K562 (cell line): ENCODE data around the gene GDPD2. TPM values are rescaled to one million over a fixed set of nuclear protein-coding genes. Genes with fewer than 3 reads are reported as not detected.

ENCODE experiments used
- ATAC-seq: fragments of 200-7000 bp; cut with Tn5 transposase; 3 replicates; pipeline ENCODE4 v1.9.1; 2020; ENCODE audit warnings: moderate library complexity
- BruUV-seq: library from RNA; stranded (reverse); fragments of 400-500 nt; replicated peaks from 2 replicates; lab custom pipeline; 2021; lab: Mats Ljungman, UMichigan
- CTCF ChIA-PET: fragments of 300-600 bp; formaldehyde crosslinking; extraction: SDS; loops from one replicate; lab custom pipeline; 2021; ENCODE audit warnings: low intra/inter-chr PET ratio; lab: Yijun Ruan, JAX
- POLR2A ChIA-PET: fragments of 300-600, 350-650 bp; sonication (Branson Sonifier 250); formaldehyde crosslinking; extraction: SDS; loops from one replicate; lab custom pipeline; 2021; ENCODE audit warnings: antibody characterized with exemption, inconsistent platforms; lab: Yijun Ruan, JAX
- DNase-seq, 4 experiments: peaks; one replicate each; pipeline versions ENCODE4 v3.0.0 to v3.0.0-alpha.2; 2011 to 2018; ENCODE audit warnings: low spot score in 3 of 4, mixed read lengths in 3 of 4; ENCODE audit errors: extremely low read depth in 1 of 4
- FAIRE-seq: peaks from 2 replicates; lab custom pipeline; 2011; peaks lifted over from hg19 to GRCh38; lab: Jason Lieb, UNC
- H2AFZ ChIP-seq: 2 replicates; pipeline ENCODE4 v1.6.0; 2011; ENCODE audit warnings: low read depth, low read length, control low read depth, inconsistent platforms
- H3K27ac ChIP-seq: fragments of 200-600 bp; 3 replicates; pipeline ENCODE4 v1.8.0; 2011; ENCODE audit warnings: low read depth, mild to moderate bottlenecking, control low read depth, inconsistent platforms, low read length, moderate library complexity, mixed read lengths; ENCODE audit errors: extremely low read depth
- H3K27me3 ChIP-seq, 2 experiments: fragments of 300-600 bp in 1 of 2; 2 replicates in 1 of 2; 3 replicates in 1 of 2; pipeline versions ENCODE4 v1.6.0 to v1.8.0; 2011; ENCODE audit warnings: inconsistent platforms in 2 of 2, low read length in 2 of 2, mild to moderate bottlenecking in 1 of 2, mixed read lengths in 1 of 2, moderate library complexity in 1 of 2; ENCODE audit not compliant: control insufficient read depth in 2 of 2, insufficient read depth in 2 of 2
- H3K36me3 ChIP-seq: fragments of 300-600 bp; 3 replicates; pipeline ENCODE4 v1.8.0; 2011; ENCODE audit warnings: mild to moderate bottlenecking, low read length, inconsistent platforms; ENCODE audit not compliant: control insufficient read depth, insufficient read depth
- H3K4me1 ChIP-seq, 2 experiments: fragments of 200-600 bp in 1 of 2; replicated peaks in 1 of 2; 2 replicates in 1 of 2; 3 replicates in 1 of 2; pipeline versions ENCODE4 v1.5.1 to v1.8.0; 2011; ENCODE audit warnings: inconsistent platforms in 2 of 2, low read length in 2 of 2, mild to moderate bottlenecking in 1 of 2, mixed read lengths in 1 of 2, moderate library complexity in 1 of 2; ENCODE audit not compliant: control insufficient read depth in 2 of 2, insufficient read depth in 2 of 2
- H3K4me2 ChIP-seq: 2 replicates; pipeline ENCODE4 v1.6.1; 2011; ENCODE audit warnings: low read length, control low read depth, inconsistent platforms, mixed read lengths; ENCODE audit not compliant: insufficient read depth
- H3K4me3 ChIP-seq: fragments of 200-600 bp; sonication (generic), shearing (Covaris generic); 2 replicates; pipeline ENCODE4 v1.5.1; 2016; ENCODE audit warnings: control low read depth, inconsistent platforms
- H3K79me2 ChIP-seq: fragments of 200-600 bp; 3 replicates; pipeline ENCODE4 v1.8.0; 2011; ENCODE audit warnings: low read length, inconsistent platforms; ENCODE audit not compliant: control insufficient read depth, insufficient read depth
- H3K9ac ChIP-seq, 2 experiments: 2 replicates each; pipeline versions ENCODE4 v1.6.0 to v1.6.1; 2011; ENCODE audit warnings: low read depth in 2 of 2, low read length in 2 of 2, control low read depth in 1 of 2, inconsistent platforms in 1 of 2, mild to moderate bottlenecking in 1 of 2, mixed read lengths in 1 of 2; ENCODE audit not compliant: insufficient read depth in 1 of 2
- H3K9me1 ChIP-seq: one replicate; pipeline ENCODE4 v1.6.0; 2011; ENCODE audit warnings: inconsistent platforms, mild to moderate bottlenecking, low read length, moderate library complexity; ENCODE audit not compliant: control insufficient read depth, insufficient read depth
- H3K9me3 ChIP-seq: replicated peaks from 2 replicates; pipeline ENCODE4 v1.5.1; 2011; ENCODE audit warnings: low read depth, low read length, inconsistent platforms; ENCODE audit not compliant: control insufficient read depth, insufficient read depth
- H4K20me1 ChIP-seq: replicated peaks from 2 replicates; pipeline ENCODE4 v1.6.1; 2011; ENCODE audit warnings: low read length, inconsistent platforms, mixed read lengths; ENCODE audit not compliant: control insufficient read depth, insufficient read depth
- CTBP1 ChIP-seq: fragments of 450-650 bp; IDR thresholded peaks from 2 replicates; pipeline ENCODE4 v1.6.1; 2016; ENCODE audit warnings: borderline replicate concordance
- DIDO1 ChIP-seq: fragments of 450-650 bp; IDR thresholded peaks from 2 replicates; pipeline ENCODE4 v1.6.1; 2016; ENCODE audit warnings: low read depth, missing biosample characterization, missing genetic modification characterization
- NFYB ChIP-seq: IDR thresholded peaks from 2 replicates; pipeline ENCODE4 v1.6.1; 2011; ENCODE audit warnings: mild to moderate bottlenecking, moderate library complexity; ENCODE audit not compliant: insufficient read length; ENCODE audit errors: extremely low read depth
- NR2C1 ChIP-seq, 2 experiments: fragments of 450-650 bp; IDR thresholded peaks; 2 replicates each; pipeline ENCODE4 v1.6.1; 2017; ENCODE audit warnings: mild to moderate bottlenecking in 2 of 2, antibody characterized with exemption in 1 of 2, inconsistent platforms in 1 of 2, missing compliant biosample characterization in 1 of 2, missing genetic modification characterization in 1 of 2
- RCOR1 ChIP-seq, 2 experiments: IDR thresholded peaks; 2 replicates each; pipeline ENCODE4 v1.6.1; 2012; ENCODE audit warnings: low read depth in 2 of 2, low read length in 2 of 2, borderline replicate concordance in 1 of 2, improper control_type of control experiment in 1 of 2
- ZNF324 ChIP-seq: fragments of 250-450 bp; sonication (Bioruptor Pico); IDR thresholded peaks from 2 replicates; pipeline ENCODE4 v1.4.0; 2020; ENCODE audit warnings: mild to moderate bottlenecking
- WGBS: fragments of 100-300 bp; shearing (Covaris generic); methylation state at CpG from one replicate; pipeline ENCODE4 v1.1.6; 2016; ENCODE audit warnings: low coverage, mixed read lengths; ENCODE audit not compliant: insufficient coverage; ENCODE audit errors: missing lambda C conversion rate; 5-methylcytosine and 5-hydroxymethylcytosine counted together
- in situ Hi-C: fragments of 300-500 bp; cut with MboI; formaldehyde crosslinking; loops from 4 replicates; pipeline ENCODE4 v1.15.0; 2018; ENCODE audit warnings: inconsistent platforms, mixed read lengths
- intact Hi-C: fragments of 100-400 bp; cut with micrococcal nuclease; formaldehyde crosslinking; loops from 2 replicates; pipeline ENCODE4 v1.14.2; 2022
- polyA plus RNA-seq, 8 experiments: library from polyadenylated mRNA; depleted of rRNA in 4 of 8; stranded (reverse) in 5 of 8; unstranded in 3 of 8; fragments of >200 nt; fragmentation: Nextera tagmentation in 2 of 8; fragmentation: Illumina TruSeq in 1 of 8; extraction: Ambion mirVana in 2 of 8; extraction: Trizol in 1 of 8; gene quantifications; 2 replicates each; pipeline versions ENCODE4 v1.2.1 to v1.2.3, GENCODE V29; 2011 to 2014; ENCODE audit warnings: inconsistent platforms in 1 of 8, missing spikeins in 1 of 8
- total RNA-seq, 7 experiments: library from RNA; depleted of rRNA in 6 of 7; stranded (reverse); fragments of >200 nt in 6 of 7; fragmentation: Illumina TruSeq in 2 of 7; extraction: Trizol in 2 of 7; gene quantifications; 2 replicates each; pipeline versions ENCODE4 v1.2.1 to v1.2.3, GENCODE V29; 2011 to 2021; ENCODE audit warnings: low replicate concordance in 1 of 7

GDPD2 gene
- total and polyA plus RNA-seq, 9 of the 15 experiments (the other 6 are each of a cell fraction or from before 2014, with no cell fraction given), result not detected

- H3K9me1 ChIP-seq, result no peaks in the 10 kb centered on the region
- no peak within 1 kb of the TSS for H3K9ac ChIP-seq
- no peaks in the 10 kb centered on the region for H3K36me3 ChIP-seq
- no peak within 1 kb of the TSS for H3K4me3 ChIP-seq
- POLR2A ChIA-PET, result no interaction called here
- intact Hi-C loops, result no loop called here
- DNase-seq (peak in 3 of 4 experiments; percentile 41 to 57 (median 41)), FAIRE-seq (no peak), ATAC-seq (peak; percentile 81)
- no TSS peak for BruUV-seq
- 0% methylated on average over 7 of the region's 21 CpGs for WGBS
- no peak within 1 kb of the TSS for H3K4me2 ChIP-seq
- H4K20me1 ChIP-seq, result 0 out of 2 replicates have a peak, but pooled peaks cover 4% of the 10 kb centered on the region
- H2AFZ ChIP-seq, result no peak within 1 kb of the TSS
- TF ChIP-seq NFYB (peak; percentile 82), DIDO1 (no peak), CTBP1 (peak; percentile 40; the same call in 1 of the 2 replicates), RCOR1 (IDR thresholded peaks at IDR 0.05; ENCODE audit: borderline replicate concordance in 1 of 2, low read depth in 2 of 2, low read length in 2 of 2) (peak in 1 of 2 experiments; percentile 52; a peak in 1 of 4 replicates), NR2C1 (IDR thresholded peaks at IDR 0.05) (no peak), NR2C1 (tag; IDR thresholded peaks at IDR 0.05) (no peak), ZNF324 (CRISPR knock-in tag) (no peak)
- H3K27ac ChIP-seq, result no peak within 1 kb of the TSS
- H3K27me3 ChIP-seq, result peaks cover 3 to 24% of the 10 kb centered on the region in 2 experiments; a peak in 3 of 5 replicates
- in situ Hi-C loops, result no loop called here
- H3K4me1 ChIP-seq, result peaks cover 0 to 3% of the 10 kb centered on the region in 2 experiments; a peak in 1 of 5 replicates
- no peaks in the 10 kb centered on the region for H3K79me2 ChIP-seq
- CTCF ChIA-PET, result no interaction called here
- no peaks in the 10 kb centered on the region for H3K9me3 ChIP-seq
These were observed 21.3 kb downstream of the GDPD2 start, which contains the start of gene DLG3 for GRCh38 chrX:70444326-70444945. TSS of gene DLG3 (plus strand) at chrX:70444835. CDS start at chrX:70445202, 367 bp downstream.
